K562 (cell line): Measurements from ENCODE around the gene ZFP92. TPM values are rescaled to one million over a fixed set of nuclear protein-coding genes. Genes with fewer than 3 reads are reported as not detected.

Experiments used
- ATAC-seq: fragments of 200-7000 bp; cut with Tn5 transposase; 3 replicates; pipeline ENCODE4 v1.9.1; 2020; ENCODE audit warnings: moderate library complexity
- BruUV-seq: library from RNA; stranded (reverse); fragments of 400-500 nt; replicated peaks from 2 replicates; lab custom pipeline; 2021; lab: Mats Ljungman, UMichigan
- CTCF ChIA-PET: fragments of 300-600 bp; formaldehyde crosslinking; extraction: SDS; loops from one replicate; lab custom pipeline; 2021; ENCODE audit warnings: low intra/inter-chr PET ratio; lab: Yijun Ruan, JAX
- POLR2A ChIA-PET: fragments of 300-600, 350-650 bp; sonication (Branson Sonifier 250); formaldehyde crosslinking; extraction: SDS; loops from one replicate; lab custom pipeline; 2021; ENCODE audit warnings: antibody characterized with exemption, inconsistent platforms; lab: Yijun Ruan, JAX
- DNase-seq, 4 experiments: peaks; one replicate each; pipeline versions ENCODE4 v3.0.0 to v3.0.0-alpha.2; 2011 to 2018; ENCODE audit warnings: low spot score in 3 of 4, mixed read lengths in 3 of 4; ENCODE audit errors: extremely low read depth in 1 of 4
- FAIRE-seq: peaks from 2 replicates; lab custom pipeline; 2011; peaks lifted over from hg19 to GRCh38; lab: Jason Lieb, UNC
- H2AFZ ChIP-seq: 2 replicates; pipeline ENCODE4 v1.6.0; 2011; ENCODE audit warnings: low read depth, low read length, control low read depth, inconsistent platforms
- H3K27ac ChIP-seq: fragments of 200-600 bp; 3 replicates; pipeline ENCODE4 v1.8.0; 2011; ENCODE audit warnings: low read depth, mild to moderate bottlenecking, control low read depth, inconsistent platforms, low read length, moderate library complexity, mixed read lengths; ENCODE audit errors: extremely low read depth
- H3K27me3 ChIP-seq, 2 experiments: fragments of 300-600 bp in 1 of 2; 2 replicates in 1 of 2; 3 replicates in 1 of 2; pipeline versions ENCODE4 v1.6.0 to v1.8.0; 2011; ENCODE audit warnings: inconsistent platforms in 2 of 2, low read length in 2 of 2, mild to moderate bottlenecking in 1 of 2, mixed read lengths in 1 of 2, moderate library complexity in 1 of 2; ENCODE audit not compliant: control insufficient read depth in 2 of 2, insufficient read depth in 2 of 2
- H3K36me3 ChIP-seq: fragments of 300-600 bp; 3 replicates; pipeline ENCODE4 v1.8.0; 2011; ENCODE audit warnings: mild to moderate bottlenecking, low read length, inconsistent platforms; ENCODE audit not compliant: control insufficient read depth, insufficient read depth
- H3K4me1 ChIP-seq, 2 experiments: fragments of 200-600 bp in 1 of 2; replicated peaks in 1 of 2; 2 replicates in 1 of 2; 3 replicates in 1 of 2; pipeline versions ENCODE4 v1.5.1 to v1.8.0; 2011; ENCODE audit warnings: inconsistent platforms in 2 of 2, low read length in 2 of 2, mild to moderate bottlenecking in 1 of 2, mixed read lengths in 1 of 2, moderate library complexity in 1 of 2; ENCODE audit not compliant: control insufficient read depth in 2 of 2, insufficient read depth in 2 of 2
- H3K4me2 ChIP-seq: 2 replicates; pipeline ENCODE4 v1.6.1; 2011; ENCODE audit warnings: low read length, control low read depth, inconsistent platforms, mixed read lengths; ENCODE audit not compliant: insufficient read depth
- H3K4me3 ChIP-seq: fragments of 200-600 bp; sonication (generic), shearing (Covaris generic); 2 replicates; pipeline ENCODE4 v1.5.1; 2016; ENCODE audit warnings: control low read depth, inconsistent platforms
- H3K79me2 ChIP-seq: fragments of 200-600 bp; 3 replicates; pipeline ENCODE4 v1.8.0; 2011; ENCODE audit warnings: low read length, inconsistent platforms; ENCODE audit not compliant: control insufficient read depth, insufficient read depth
- H3K9ac ChIP-seq, 2 experiments: 2 replicates each; pipeline versions ENCODE4 v1.6.0 to v1.6.1; 2011; ENCODE audit warnings: low read depth in 2 of 2, low read length in 2 of 2, control low read depth in 1 of 2, inconsistent platforms in 1 of 2, mild to moderate bottlenecking in 1 of 2, mixed read lengths in 1 of 2; ENCODE audit not compliant: insufficient read depth in 1 of 2
- H3K9me1 ChIP-seq: one replicate; pipeline ENCODE4 v1.6.0; 2011; ENCODE audit warnings: inconsistent platforms, mild to moderate bottlenecking, low read length, moderate library complexity; ENCODE audit not compliant: control insufficient read depth, insufficient read depth
- H3K9me3 ChIP-seq: replicated peaks from 2 replicates; pipeline ENCODE4 v1.5.1; 2011; ENCODE audit warnings: low read depth, low read length, inconsistent platforms; ENCODE audit not compliant: control insufficient read depth, insufficient read depth
- H4K20me1 ChIP-seq: replicated peaks from 2 replicates; pipeline ENCODE4 v1.6.1; 2011; ENCODE audit warnings: low read length, inconsistent platforms, mixed read lengths; ENCODE audit not compliant: control insufficient read depth, insufficient read depth
- C11orf30 ChIP-seq: fragments of 450-650 bp; IDR thresholded peaks from 2 replicates; pipeline ENCODE4 v1.6.1; 2016; ENCODE audit warnings: low read depth, mild to moderate bottlenecking
- CEBPB ChIP-seq: fragments of 450-650 bp; IDR thresholded peaks from 2 replicates; pipeline ENCODE4 v1.6.1; 2016; ENCODE audit warnings: missing genetic modification characterization, missing compliant biosample characterization
- EGR1 ChIP-seq: fragments of 450-650 bp; conservative IDR thresholded peaks from 2 replicates; pipeline ENCODE4 v1.6.1; 2017; ENCODE audit warnings: mild to moderate bottlenecking
- RBM25 ChIP-seq: fragments of 200-400 bp; formaldehyde crosslinking; IDR thresholded peaks from 2 replicates; pipeline ENCODE4 v1.6.1; 2018; ENCODE audit warnings: low read length, low read depth, moderate library complexity; ENCODE audit not compliant: severe bottlenecking
- YBX1 ChIP-seq: fragments of 450-650 bp; IDR thresholded peaks from 2 replicates; pipeline ENCODE4 v1.7.1; 2016; ENCODE audit warnings: mild to moderate bottlenecking
- ZNF3 ChIP-seq: fragments of 250-450 bp; sonication (Bioruptor Pico); IDR thresholded peaks from 2 replicates; pipeline ENCODE4 v1.5.0; 2021; ENCODE audit warnings: mild to moderate bottlenecking, moderate library complexity
- ZNF445 ChIP-seq: fragments of 250-450 bp; sonication (Bioruptor Pico); IDR thresholded peaks from 2 replicates; pipeline ENCODE4 v1.4.0; 2020; ENCODE audit warnings: low read depth, mild to moderate bottlenecking, moderate library complexity
- ZNF583 ChIP-seq: fragments of 250-450 bp; sonication (Bioruptor Pico); IDR thresholded peaks from 2 replicates; pipeline ENCODE4 v1.4.0; 2020
- WGBS: fragments of 100-300 bp; shearing (Covaris generic); methylation state at CpG from one replicate; pipeline ENCODE4 v1.1.6; 2016; ENCODE audit warnings: low coverage, mixed read lengths; ENCODE audit not compliant: insufficient coverage; ENCODE audit errors: missing lambda C conversion rate; 5-methylcytosine and 5-hydroxymethylcytosine counted together
- in situ Hi-C: fragments of 300-500 bp; cut with MboI; formaldehyde crosslinking; loops from 4 replicates; pipeline ENCODE4 v1.15.0; 2018; ENCODE audit warnings: inconsistent platforms, mixed read lengths
- intact Hi-C: fragments of 100-400 bp; cut with micrococcal nuclease; formaldehyde crosslinking; loops from 2 replicates; pipeline ENCODE4 v1.14.2; 2022
- polyA plus RNA-seq, 8 experiments: library from polyadenylated mRNA; depleted of rRNA in 4 of 8; stranded (reverse) in 5 of 8; unstranded in 3 of 8; fragments of >200 nt; fragmentation: Nextera tagmentation in 2 of 8; fragmentation: Illumina TruSeq in 1 of 8; extraction: Ambion mirVana in 2 of 8; extraction: Trizol in 1 of 8; gene quantifications; 2 replicates each; pipeline versions ENCODE4 v1.2.1 to v1.2.3, GENCODE V29; 2011 to 2014; ENCODE audit warnings: inconsistent platforms in 1 of 8, missing spikeins in 1 of 8
- total RNA-seq, 7 experiments: library from RNA; depleted of rRNA in 6 of 7; stranded (reverse); fragments of >200 nt in 6 of 7; fragmentation: Illumina TruSeq in 2 of 7; extraction: Trizol in 2 of 7; gene quantifications; 2 replicates each; pipeline versions ENCODE4 v1.2.1 to v1.2.3, GENCODE V29; 2011 to 2021; ENCODE audit warnings: low replicate concordance in 1 of 7
- TF ChIP-seq, protein P1 (sequence below): sonication (generic); formaldehyde crosslinking; IDR thresholded peaks from 2 replicates; pipeline ENCODE4 v1.8.1; 2023; ENCODE audit warnings: mild to moderate bottlenecking, missing genetic modification reagents

ZFP92 gene
- total and polyA plus RNA-seq, 9 of the 15 experiments (the other 6 are each of a cell fraction or from before 2014, with no cell fraction given), result 0.32 to 3.3 (median 1.8) TPM

GRCh38 chrX:153454901-153455550 lies 43.8 kb downstream of the ZFP92 start:
- Histone ChIP-seq H3K9ac (no peak overlapping the region), H2AFZ (no peak overlapping the region), H3K4me3 (no peak overlapping the region), H3K36me3 (peaks cover 69% of the 10 kb centered on the region; the same call in 2 of the 3 replicates), H3K79me2 (no peaks in the 10 kb centered on the region), H3K4me1 (peaks cover 0 to 5% of the 10 kb centered on the region in 2 experiments; a peak in 1 of 5 replicates)
- WGBS, result 97% methylated on average over 11 of the region's 16 CpGs
- TF ChIP-seq CEBPB, result no peak
- no peak for TF ChIP-seq YBX1
- TF ChIP-seq ZNF3, result no peak
- no peak for TF ChIP-seq ZNF445 (CRISPR knock-in tag)
- TF ChIP-seq EGR1, result no peak
- no peak for TF ChIP-seq C11orf30
- TF ChIP-seq, protein P1, sequence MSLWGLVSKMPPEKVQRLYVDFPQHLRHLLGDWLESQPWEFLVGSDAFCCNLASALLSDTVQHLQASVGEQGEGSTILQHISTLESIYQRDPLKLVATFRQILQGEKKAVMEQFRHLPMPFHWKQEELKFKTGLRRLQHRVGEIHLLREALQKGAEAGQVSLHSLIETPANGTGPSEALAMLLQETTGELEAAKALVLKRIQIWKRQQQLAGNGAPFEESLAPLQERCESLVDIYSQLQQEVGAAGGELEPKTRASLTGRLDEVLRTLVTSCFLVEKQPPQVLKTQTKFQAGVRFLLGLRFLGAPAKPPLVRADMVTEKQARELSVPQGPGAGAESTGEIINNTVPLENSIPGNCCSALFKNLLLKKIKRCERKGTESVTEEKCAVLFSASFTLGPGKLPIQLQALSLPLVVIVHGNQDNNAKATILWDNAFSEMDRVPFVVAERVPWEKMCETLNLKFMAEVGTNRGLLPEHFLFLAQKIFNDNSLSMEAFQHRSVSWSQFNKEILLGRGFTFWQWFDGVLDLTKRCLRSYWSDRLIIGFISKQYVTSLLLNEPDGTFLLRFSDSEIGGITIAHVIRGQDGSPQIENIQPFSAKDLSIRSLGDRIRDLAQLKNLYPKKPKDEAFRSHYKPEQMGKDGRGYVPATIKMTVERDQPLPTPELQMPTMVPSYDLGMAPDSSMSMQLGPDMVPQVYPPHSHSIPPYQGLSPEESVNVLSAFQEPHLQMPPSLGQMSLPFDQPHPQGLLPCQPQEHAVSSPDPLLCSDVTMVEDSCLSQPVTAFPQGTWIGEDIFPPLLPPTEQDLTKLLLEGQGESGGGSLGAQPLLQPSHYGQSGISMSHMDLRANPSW, result no peak
- TF ChIP-seq RBM25, result no peak
- TF ChIP-seq ZNF583 (CRISPR knock-in tag), result no peak
- TF ChIP-seq, all 486 proteins: peak for 0
- POLR2A ChIA-PET, result interaction anchor here (0.5 to 1.0 kb wide), 2 partner anchors 12 to 126 kb away, joined by 3 read pairs; no protein-coding TSS in a partner anchor
- no TSS peak for BruUV-seq
- Histone ChIP-seq H3K9me3 (no peaks in the 10 kb centered on the region), H4K20me1 (no peaks in the 10 kb centered on the region), H3K27ac (no peak overlapping the region), H3K27me3 (no peaks in the 10 kb centered on the region), H3K9me1 (no peaks in the 10 kb centered on the region), H3K4me2 (no peak overlapping the region)
- CTCF ChIA-PET, result no interaction called here
- FAIRE-seq (no peak), ATAC-seq (no peak), DNase-seq (no peak)
- in situ Hi-C loops (no loop called here), intact Hi-C loops (no loop called here)
